CD4-positive, alpha-beta memory T cell (primary cell): ENCODE results near the gene LPCAT2. TPM values are rescaled to one million over a fixed set of nuclear protein-coding genes. Genes with fewer than 3 reads are reported as not detected.

Experiments
- CTCF ChIA-PET: fragments of 350-600 bp; sonication (Branson Sonifier 250); formaldehyde crosslinking; loops from one replicate; lab custom pipeline; 2021; ENCODE audit warnings: inconsistent platforms; ENCODE audit not compliant: partially characterized antibody; lab: Charles Lee
- POLR2A ChIA-PET: fragments of 350-600 bp; sonication (Branson Sonifier 250); formaldehyde crosslinking; loops from one replicate; lab custom pipeline; 2021; ENCODE audit not compliant: partially characterized antibody; lab: Charles Lee
- DNase-seq, 5 donors: peaks; one replicate each; pipeline versions ENCODE4 v3.0.0 to v3.0.0-alpha.2; 2020 to 2022; ENCODE audit warnings: mixed read lengths in 1 of 5
- H3K27ac ChIP-seq: one replicate; pipeline ENCODE4 v1.7.0; 2013; ENCODE audit warnings: low read depth, low read length
- H3K27me3 ChIP-seq: 2 replicates; pipeline ENCODE4 v1.7.0; 2013; ENCODE audit warnings: mild to moderate bottlenecking, low read length, moderate library complexity; ENCODE audit not compliant: insufficient read depth
- H3K36me3 ChIP-seq: 2 replicates; pipeline ENCODE4 v1.7.0; 2013; ENCODE audit warnings: mild to moderate bottlenecking, low read length, moderate library complexity; ENCODE audit not compliant: insufficient read depth
- H3K4me1 ChIP-seq: 2 replicates; pipeline ENCODE4 v1.7.0; 2013; ENCODE audit warnings: mild to moderate bottlenecking, low read length, moderate library complexity; ENCODE audit not compliant: insufficient read depth
- H3K4me3 ChIP-seq, 2 donors: one replicate each; pipeline ENCODE4 v1.7.0; 2013; ENCODE audit warnings: low read length in 2 of 2, mild to moderate bottlenecking in 1 of 2
- H3K9me3 ChIP-seq, 2 donors: one replicate each; pipeline ENCODE4 v1.7.0; 2013; ENCODE audit warnings: low read length in 2 of 2, control low read depth in 1 of 2; ENCODE audit not compliant: control insufficient read depth in 1 of 2
- H3K27ac Mint-ChIP-seq, 7 donors: one replicate each; pipeline ENCODE4 v1.8.0; 2020 to 2021; ENCODE audit warnings: mixed read lengths in 7 of 7, mild to moderate bottlenecking in 6 of 7, inconsistent platforms in 3 of 7, moderate library complexity in 3 of 7
- H3K27me3 Mint-ChIP-seq, 2 donors: one replicate each; pipeline ENCODE4 v1.8.0; 2020 to 2021; ENCODE audit warnings: mixed read lengths in 2 of 2
- H3K36me3 Mint-ChIP-seq, 2 donors: one replicate each; pipeline ENCODE4 v1.8.0; 2020 to 2021; ENCODE audit warnings: mixed read lengths in 2 of 2, inconsistent platforms in 1 of 2, mild to moderate bottlenecking in 1 of 2
- H3K4me1 Mint-ChIP-seq, 4 donors: one replicate each; pipeline ENCODE4 v1.8.0; 2020 to 2021; ENCODE audit warnings: mixed read lengths in 4 of 4, mild to moderate bottlenecking in 1 of 4
- H3K4me3 Mint-ChIP-seq, 8 donors: one replicate each; pipeline ENCODE4 v1.8.0; 2020 to 2021; ENCODE audit warnings: mixed read lengths in 8 of 8, mild to moderate bottlenecking in 7 of 8, moderate library complexity in 6 of 8, inconsistent platforms in 3 of 8
- H3K9me3 Mint-ChIP-seq, 8 donors: one replicate each; pipeline ENCODE4 v1.8.0; 2020 to 2021; ENCODE audit warnings: mixed read lengths in 8 of 8, mild to moderate bottlenecking in 5 of 8, inconsistent platforms in 3 of 8, moderate library complexity in 1 of 8
- intact Hi-C: fragments of 100-400 bp; cut with micrococcal nuclease; formaldehyde crosslinking; loops from one replicate; pipeline ENCODE4 v1.15.1; 2023
- polyA plus RNA-seq, 2 donors: library from polyadenylated mRNA; unstranded; fragments of 300-500 nt; fragmentation: Illumina TruSeq; gene quantifications; one replicate each; pipeline ENCODE4 v1.2.3, GENCODE V29; 2021
- total RNA-seq, 2 experiments: library from RNA; stranded (reverse); gene quantifications; one replicate each; pipeline ENCODE4 v1.2.3, GENCODE V29; 2021

LPCAT2 gene
- total and polyA plus RNA-seq, 4 experiments from 2014 or later, result 0.47 to 0.76 TPM; not detected in 2

- POLR2A ChIA-PET, result no interaction called here
- H3K27ac Mint-ChIP-seq, result no peak overlapping the region
- Histone ChIP-seq H3K4me3 (no peak overlapping the region), H3K27ac (no peak overlapping the region), H3K9me3 (no peaks in the 10 kb centered on the region), H3K27me3 (no peaks in the 10 kb centered on the region), H3K36me3 (no peaks in the 10 kb centered on the region), H3K4me1 (no peaks in the 10 kb centered on the region)
- no peaks in the 10 kb centered on the region for H3K9me3 Mint-ChIP-seq
- CTCF ChIA-PET, result no interaction called here
- peaks cover 0 to 5% of the 10 kb centered on the region in 2 donors for H3K27me3 Mint-ChIP-seq
- no peak for DNase-seq
- no peaks in the 10 kb centered on the region for H3K36me3 Mint-ChIP-seq
- H3K4me3 Mint-ChIP-seq, result no peak overlapping the region
- intact Hi-C loops, result no loop called here
- no peaks in the 10 kb centered on the region for H3K4me1 Mint-ChIP-seq
Measured at GRCh38 chr16:55534756-55535155, 25.9 kb downstream of the LPCAT2 start.

GRCh38 chr16:55539049-55539448 lies 30.2 kb downstream of the LPCAT2 start:
- Histone ChIP-seq H3K27me3 (no peaks in the 10 kb centered on the region), H3K36me3 (no peaks in the 10 kb centered on the region), H3K9me3 (no peaks in the 10 kb centered on the region), H3K4me3 (no peak overlapping the region), H3K4me1 (no peaks in the 10 kb centered on the region), H3K27ac (no peak overlapping the region)
- POLR2A ChIA-PET, result no interaction called here
- Mint-ChIP-seq H3K27me3 (peaks cover 0 to 2% of the 10 kb centered on the region in 2 donors), H3K27ac (no peak overlapping the region), H3K4me3 (no peak overlapping the region), H3K4me1 (no peaks in the 10 kb centered on the region), H3K9me3 (no peaks in the 10 kb centered on the region), H3K36me3 (no peaks in the 10 kb centered on the region)
- CTCF ChIA-PET, result interaction anchor here (0.7 kb wide), 1 partner anchor 33 kb away, joined by 4 read pairs; no protein-coding TSS in a partner anchor
- no peak for DNase-seq
- intact Hi-C loops, result no loop called here

- Mint-ChIP-seq H3K27ac (no peak overlapping the region), H3K4me3 (no peak overlapping the region), H3K36me3 (no peaks in the 10 kb centered on the region), H3K27me3 (peaks cover 0 to 2% of the 10 kb centered on the region in 2 donors), H3K9me3 (no peaks in the 10 kb centered on the region), H3K4me1 (no peaks in the 10 kb centered on the region)
- H3K9me3 ChIP-seq, result no peaks in the 10 kb centered on the region
- H3K27me3 ChIP-seq, result no peaks in the 10 kb centered on the region
- H3K27ac ChIP-seq, result no peak overlapping the region
- ChIA-PET CTCF (interaction anchor here (0.7 kb wide), 1 partner anchor 32 kb away, joined by 4 read pairs; no protein-coding TSS in a partner anchor), POLR2A (no interaction called here)
- no peak overlapping the region for H3K4me3 ChIP-seq
- intact Hi-C loops, result no loop called here
- no peak for DNase-seq
- H3K4me1 ChIP-seq, result no peaks in the 10 kb centered on the region
- H3K36me3 ChIP-seq, result no peaks in the 10 kb centered on the region
Measured at GRCh38 chr16:55539488-55539887, 30.6 kb downstream of the LPCAT2 start.

- Histone ChIP-seq H3K9me3 (no peaks in the 10 kb centered on the region), H3K36me3 (no peaks in the 10 kb centered on the region), H3K27me3 (no peaks in the 10 kb centered on the region), H3K27ac (no peak overlapping the region), H3K4me3 (no peak overlapping the region), H3K4me1 (no peaks in the 10 kb centered on the region)
- Mint-ChIP-seq H3K36me3 (no peaks in the 10 kb centered on the region), H3K4me3 (no peak overlapping the region), H3K27ac (no peak overlapping the region), H3K4me1 (no peaks in the 10 kb centered on the region), H3K9me3 (no peaks in the 10 kb centered on the region), H3K27me3 (peaks cover 0 to 3% of the 10 kb centered on the region in 2 donors)
- POLR2A ChIA-PET, result no interaction called here
- no peak for DNase-seq
- CTCF ChIA-PET, result interaction anchor here (1.5 kb wide), 1 partner anchor 75 kb away, joined by 4 read pairs; no protein-coding TSS in a partner anchor
- intact Hi-C loops, result no loop called here
Measured at GRCh38 chr16:55540221-55540620, 31.3 kb downstream of the LPCAT2 start.

- Histone ChIP-seq H3K4me3 (no peak overlapping the region), H3K36me3 (no peaks in the 10 kb centered on the region), H3K9me3 (no peaks in the 10 kb centered on the region), H3K27ac (no peak overlapping the region), H3K27me3 (no peaks in the 10 kb centered on the region), H3K4me1 (no peaks in the 10 kb centered on the region)
- intact Hi-C loops, result no loop called here
- Mint-ChIP-seq H3K9me3 (no peaks in the 10 kb centered on the region), H3K27me3 (peaks cover 2% of the 10 kb centered on the region in 2 donors), H3K4me3 (no peak overlapping the region), H3K27ac (no peak overlapping the region), H3K4me1 (no peaks in the 10 kb centered on the region), H3K36me3 (no peaks in the 10 kb centered on the region)
- POLR2A ChIA-PET, result no interaction called here
- DNase-seq, result no peak
- CTCF ChIA-PET, result no interaction called here
Measured at GRCh38 chr16:55542459-55543082, 33.7 kb downstream of the LPCAT2 start.

- H3K27me3 ChIP-seq, result no peaks in the 10 kb centered on the region
- Mint-ChIP-seq H3K4me1 (no peaks in the 10 kb centered on the region), H3K27me3 (peaks cover 2% of the 10 kb centered on the region in 2 donors), H3K4me3 (no peak overlapping the region), H3K36me3 (no peaks in the 10 kb centered on the region), H3K27ac (no peak overlapping the region), H3K9me3 (no peaks in the 10 kb centered on the region)
- H3K36me3 ChIP-seq, result no peaks in the 10 kb centered on the region
- ChIA-PET CTCF (interaction anchor here (2.2 kb wide), 1 partner anchor 79 kb away, joined by 11 read pairs; no protein-coding TSS in a partner anchor), POLR2A (no interaction called here)
- no peak overlapping the region for H3K4me3 ChIP-seq
- H3K9me3 ChIP-seq, result no peaks in the 10 kb centered on the region
- H3K4me1 ChIP-seq, result no peaks in the 10 kb centered on the region
- no peak overlapping the region for H3K27ac ChIP-seq
- intact Hi-C loops, result no loop called here
- DNase-seq, result no peak
Measured at GRCh38 chr16:55543472-55543871, 34.6 kb downstream of the LPCAT2 start.

GRCh38 chr16:55552621-55553020 lies 43.7 kb downstream of the LPCAT2 start:
- Mint-ChIP-seq H3K27me3 (peaks cover 5 to 7% of the 10 kb centered on the region in 2 donors), H3K27ac (no peak overlapping the region), H3K4me1 (no peaks in the 10 kb centered on the region), H3K9me3 (peaks cover 0 to 4% (median 1%) of the 10 kb centered on the region in 8 donors), H3K36me3 (no peaks in the 10 kb centered on the region), H3K4me3 (no peak overlapping the region)
- DNase-seq, result no peak
- H3K36me3 ChIP-seq, result no peaks in the 10 kb centered on the region
- H3K27ac ChIP-seq, result no peak overlapping the region
- CTCF ChIA-PET, result no interaction called here
- POLR2A ChIA-PET, result no interaction called here
- H3K27me3 ChIP-seq, result no peaks in the 10 kb centered on the region
- H3K4me3 ChIP-seq, result no peak overlapping the region
- intact Hi-C loops, result no loop called here
- no peaks in the 10 kb centered on the region for H3K9me3 ChIP-seq
- H3K4me1 ChIP-seq, result no peaks in the 10 kb centered on the region
